Measurements from ENCODE around the gene SOX13.
"Not testable (repeated sequence)": the region's sequence is repeated elsewhere in the genome, so short reads cannot be mapped to it uniquely, and the experiment has no call there.

SOX13 gene

DNA sequence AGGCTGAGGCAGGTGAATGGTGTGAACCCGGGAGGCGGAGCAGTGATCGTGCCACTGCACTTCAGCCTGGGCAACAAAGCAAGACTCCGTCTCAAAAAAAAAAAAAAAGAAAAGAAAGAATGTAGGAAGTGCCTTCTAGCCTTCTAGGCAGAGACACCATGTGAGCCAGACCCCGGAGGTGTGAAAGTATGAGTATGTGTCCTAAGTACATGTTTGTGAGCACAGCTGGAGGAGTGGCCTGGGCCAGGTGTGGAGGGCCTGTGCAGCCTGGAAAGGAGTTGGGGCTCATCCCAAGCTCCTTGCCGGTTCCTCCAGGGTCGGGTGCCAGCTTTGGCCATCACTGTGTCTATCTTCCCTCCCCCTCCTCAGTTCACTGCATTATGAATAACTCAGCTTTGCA lies 13.0 kb downstream of the SOX13 start:
- in situ Hi-C loops (cut with MboI; ENCODE audit: low sequenced_read_pairs) = no loop called here

DNA sequence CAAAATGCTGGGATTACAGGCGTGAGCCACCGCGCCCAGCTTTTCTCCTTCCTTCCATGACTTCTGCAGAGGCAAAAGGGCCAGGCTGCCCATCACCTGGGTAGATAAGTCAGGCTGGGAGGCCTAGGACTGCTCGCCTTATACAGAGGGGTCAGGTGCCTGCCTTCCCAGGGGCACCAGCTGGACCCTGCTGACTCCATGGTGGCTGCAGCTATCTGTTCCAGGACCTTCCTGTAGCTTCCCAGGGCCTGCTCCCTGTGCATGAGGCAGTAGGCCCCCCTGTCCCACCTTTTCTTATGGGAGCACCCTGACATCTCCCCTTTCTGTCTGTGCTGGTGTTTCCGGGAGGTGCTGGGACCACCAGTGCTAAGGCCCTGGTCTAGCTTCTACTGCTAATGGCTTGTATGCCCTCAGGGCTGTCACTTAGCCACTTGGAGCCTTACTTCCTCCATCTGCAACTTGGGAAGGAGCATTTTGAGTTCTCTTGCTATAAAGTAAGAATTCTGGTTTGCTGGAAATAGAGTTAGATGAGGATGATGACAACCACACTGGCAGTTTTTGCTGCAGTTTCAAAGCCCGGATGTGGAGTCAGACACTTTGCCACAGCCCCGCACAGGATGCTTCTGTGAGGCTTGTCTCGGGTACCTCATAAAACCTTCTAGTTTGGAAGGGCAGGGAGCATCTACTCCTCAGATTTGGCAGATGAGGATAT lies 14.4 kb downstream of the SOX13 start:
- in situ Hi-C loops (cut with MboI; ENCODE audit: low sequenced_read_pairs) = no loop called here

DNA sequence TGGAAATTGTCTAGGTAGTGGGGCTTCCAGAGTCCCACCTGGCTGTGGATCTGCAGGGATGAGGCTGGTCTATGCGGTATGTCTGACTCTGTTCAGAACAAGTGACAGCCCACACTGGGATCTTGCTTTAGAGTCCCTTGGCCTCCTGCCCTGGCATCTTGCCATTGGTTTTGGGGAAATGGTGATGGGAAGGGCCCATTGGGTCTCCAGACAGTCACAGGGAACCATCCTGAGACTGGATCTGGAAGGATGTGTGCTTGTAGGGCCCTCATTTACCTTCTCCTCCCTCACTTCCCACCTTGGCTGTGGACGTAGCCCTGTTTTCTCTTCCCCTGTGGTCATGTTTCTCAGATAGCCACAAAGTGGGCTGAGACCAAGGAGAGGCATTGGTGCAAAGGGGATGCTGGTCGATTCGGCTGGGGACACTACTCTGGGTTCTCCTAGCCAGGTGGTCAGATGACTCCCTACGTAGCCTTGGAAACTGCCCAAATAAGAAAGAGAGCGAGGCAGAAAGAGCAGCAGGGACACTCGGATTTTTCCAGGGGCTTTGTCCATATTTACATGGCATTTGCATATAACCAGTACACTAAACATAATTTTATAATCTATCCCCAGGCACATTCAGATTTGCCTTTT lies 15.1 kb downstream of the SOX13 start:
- in situ Hi-C loops (cut with MboI; ENCODE audit: low sequenced_read_pairs) = no loop called here

DNA sequence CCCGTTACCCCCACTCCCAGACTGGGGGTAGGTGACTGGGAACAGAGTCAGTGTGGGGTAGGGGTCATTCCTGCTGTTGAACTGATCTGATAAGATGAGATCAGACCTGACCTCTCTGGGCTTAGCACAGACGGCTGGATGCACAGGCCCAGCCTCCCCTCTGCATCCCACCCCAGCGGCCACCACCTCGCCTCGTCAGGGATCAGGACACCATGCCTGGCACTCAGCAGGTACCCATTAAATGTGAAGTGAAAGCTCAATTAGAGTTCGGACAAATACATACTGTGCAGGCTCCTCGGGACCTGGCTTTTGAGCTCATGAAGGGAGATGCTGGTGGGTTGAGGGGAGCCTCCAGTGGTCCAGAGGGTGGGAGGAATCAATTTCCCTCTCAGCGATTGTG lies 15.7 kb downstream of the SOX13 start:
- in situ Hi-C loops (cut with MboI; ENCODE audit: low sequenced_read_pairs) = no loop called here

DNA sequence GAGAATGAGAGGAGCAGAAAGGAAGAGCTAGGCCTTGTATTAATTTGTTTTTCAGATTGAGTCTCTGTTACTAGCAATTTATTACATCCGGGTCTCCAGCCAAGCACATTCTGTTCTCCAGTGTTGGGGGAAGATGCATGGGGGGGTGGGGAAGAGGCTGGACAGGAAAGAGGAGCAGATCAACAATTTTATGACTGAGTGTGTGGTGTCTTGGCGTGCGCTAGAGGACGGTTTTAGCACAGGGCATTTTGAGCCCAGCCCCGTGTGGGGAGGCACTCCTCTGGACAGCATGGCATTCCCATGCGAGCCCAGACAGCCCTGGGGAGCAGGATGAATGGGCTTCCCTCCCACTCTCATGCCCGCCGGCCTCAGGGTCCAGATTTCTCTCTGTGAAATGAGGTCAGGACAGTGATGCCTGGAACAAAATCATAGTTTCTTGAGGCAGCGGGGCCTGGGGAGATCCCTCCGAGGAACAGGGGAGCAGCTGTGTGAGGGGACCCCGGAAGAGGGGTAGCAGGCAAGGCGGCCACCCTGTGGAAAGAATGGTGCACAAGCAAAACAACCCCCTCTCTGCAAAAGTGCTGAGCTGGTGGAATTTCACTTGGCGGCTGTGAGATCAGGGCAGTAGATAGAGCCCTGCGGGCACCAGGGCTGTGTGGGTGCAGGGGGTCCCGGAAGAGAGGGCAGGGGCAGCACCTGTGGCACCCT lies 16.3 kb downstream of the SOX13 start:
- in situ Hi-C loops (cut with MboI; ENCODE audit: low sequenced_read_pairs) = no loop called here

DNA sequence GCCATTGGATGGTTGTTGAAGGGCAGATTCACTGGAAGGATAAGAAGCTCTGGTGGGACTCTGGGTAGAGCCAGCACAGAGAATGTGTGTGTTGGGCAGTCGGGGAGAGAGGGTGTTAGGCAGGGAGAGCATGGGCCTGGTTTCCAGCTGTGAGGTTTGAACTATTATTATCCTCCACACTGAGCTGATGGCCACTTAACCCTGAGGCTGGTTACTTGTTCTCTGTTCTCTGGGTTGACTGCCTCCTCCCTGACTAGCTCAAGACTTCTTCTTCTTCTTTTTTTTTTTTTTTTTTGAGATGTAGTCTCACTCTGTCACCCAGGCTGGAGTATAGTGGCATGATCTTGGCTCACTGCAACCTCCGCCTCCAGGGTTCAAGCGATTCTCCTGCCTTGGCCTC lies 17.2 kb downstream of the SOX13 start:
- in situ Hi-C loops (cut with MboI; ENCODE audit: low sequenced_read_pairs) = not testable (repeated sequence)

DNA sequence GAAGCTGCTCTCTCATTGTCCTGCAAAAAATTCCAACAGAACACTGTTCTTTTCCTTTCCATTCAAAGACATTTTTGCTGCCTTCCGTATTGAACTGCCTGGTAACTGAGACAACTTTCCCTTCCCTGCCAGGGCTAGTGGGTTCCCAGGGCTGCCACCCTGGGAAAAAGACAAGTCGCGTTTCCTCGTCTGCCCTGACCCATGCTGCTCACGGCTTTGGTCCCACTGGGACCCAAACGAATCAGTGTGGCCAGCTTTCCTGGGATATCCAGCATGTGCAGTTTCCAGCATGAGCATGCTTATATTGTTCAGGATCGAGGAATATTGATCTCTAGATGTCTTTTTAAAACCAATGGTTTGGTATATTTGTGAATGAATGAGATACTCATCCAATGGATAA lies 18.2 kb downstream of the SOX13 start:
- in situ Hi-C loops (cut with MboI; ENCODE audit: low sequenced_read_pairs) = no loop called here

DNA sequence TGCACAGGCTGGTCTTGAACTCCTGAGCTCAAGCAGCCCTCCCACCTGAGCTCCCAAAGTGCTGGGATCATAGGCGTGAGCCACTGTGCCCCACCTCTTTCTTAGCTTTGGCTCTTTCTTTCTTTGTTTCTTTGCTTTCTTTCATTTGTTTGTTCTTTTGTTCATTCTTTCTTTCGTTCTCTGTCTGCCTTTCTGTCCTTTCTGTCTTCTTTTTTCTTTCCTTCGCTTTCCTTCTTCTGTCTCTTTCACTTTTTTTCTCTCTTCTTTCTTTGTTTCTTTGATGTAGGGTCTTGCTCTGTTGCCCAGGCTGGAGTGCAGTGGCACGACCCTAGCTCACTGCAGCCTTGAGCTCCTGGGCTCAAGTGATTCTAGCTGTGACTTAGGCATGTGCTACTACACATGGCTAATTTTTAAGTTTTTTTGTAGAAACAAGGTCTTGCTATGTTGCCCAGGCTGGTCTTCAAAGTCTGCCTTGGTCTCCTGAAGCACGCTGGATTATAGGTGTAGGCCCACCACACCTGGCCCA lies 18.9 kb downstream of the SOX13 start:
- in situ Hi-C loops (cut with MboI; ENCODE audit: low sequenced_read_pairs) = no loop called here

DNA sequence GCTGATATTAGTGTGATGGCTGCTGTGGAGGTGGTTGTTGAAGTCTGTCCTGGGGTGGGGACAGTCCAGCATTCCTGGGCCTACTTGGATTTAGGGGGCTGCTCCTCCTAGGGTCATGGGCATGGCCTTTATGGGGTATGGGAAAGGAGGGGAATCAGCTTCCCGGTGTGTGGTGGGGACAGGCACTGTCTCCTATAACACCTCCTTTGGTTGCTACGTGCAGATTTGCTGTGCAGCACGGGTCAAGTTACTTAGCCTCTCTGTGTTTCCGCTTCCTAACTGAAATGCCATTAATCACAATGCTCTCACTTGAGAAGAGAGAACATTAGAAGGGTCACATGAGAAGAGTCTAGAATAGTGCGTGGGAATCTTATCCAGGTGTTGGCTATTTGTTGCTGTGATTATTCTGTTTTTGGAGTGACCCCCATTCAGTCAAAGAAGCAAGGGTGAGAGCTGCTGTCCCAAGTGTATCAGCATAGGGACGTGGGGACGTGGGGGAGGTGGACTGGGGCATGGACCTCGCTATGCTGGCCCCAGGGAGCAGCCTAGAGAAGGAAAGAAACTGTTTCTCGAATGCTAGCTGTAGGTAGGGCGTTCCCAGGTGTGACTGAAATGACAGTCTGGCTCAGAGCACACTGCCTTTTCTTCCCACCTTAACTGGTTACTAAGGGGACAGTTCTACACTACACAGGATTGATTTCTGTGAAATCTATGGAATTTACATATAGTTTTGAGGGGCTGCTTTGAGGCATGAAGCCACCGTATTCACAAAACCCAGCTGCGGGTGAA lies 19.9 kb downstream of the SOX13 start:
- in situ Hi-C loops (cut with MboI; ENCODE audit: low sequenced_read_pairs) = no loop called here

DNA sequence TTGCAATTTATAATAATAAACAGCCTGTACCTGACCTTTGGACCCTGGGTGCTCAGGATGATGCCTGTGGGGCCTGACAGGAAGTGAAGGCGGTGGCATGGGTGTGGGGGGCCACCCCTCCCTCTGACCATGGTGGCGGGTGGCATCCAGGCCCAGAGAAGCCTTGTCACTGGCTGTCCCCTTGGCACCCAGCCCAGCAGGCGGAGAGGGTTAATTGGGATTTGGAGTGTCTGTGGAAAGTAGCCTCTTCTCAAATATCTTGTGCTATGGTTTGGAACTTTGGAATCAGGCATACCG lies 20.5 kb downstream of the SOX13 start:
- in situ Hi-C loops (cut with MboI; ENCODE audit: low sequenced_read_pairs) = no loop called here

DNA sequence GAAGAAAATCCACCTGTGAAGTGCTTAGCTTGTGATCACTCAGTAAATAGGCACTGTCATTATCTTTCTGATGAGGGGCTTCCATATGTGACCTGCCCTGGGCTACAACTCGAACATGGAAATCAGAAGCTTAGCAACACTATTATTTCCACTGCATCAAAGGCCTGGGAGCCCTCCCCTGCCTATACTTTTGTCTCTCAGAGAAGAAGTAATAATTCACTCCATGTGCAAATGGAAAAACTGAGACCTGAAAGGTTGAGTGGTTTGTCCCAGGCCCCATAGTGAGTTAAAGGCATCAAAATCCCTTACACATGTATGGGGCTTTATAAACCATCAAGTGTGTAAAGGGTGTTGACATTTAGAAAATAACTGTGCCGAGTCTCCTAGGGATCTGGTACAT lies 20.9 kb downstream of the SOX13 start:
- in situ Hi-C loops (cut with MboI; ENCODE audit: low sequenced_read_pairs) = no loop called here

DNA sequence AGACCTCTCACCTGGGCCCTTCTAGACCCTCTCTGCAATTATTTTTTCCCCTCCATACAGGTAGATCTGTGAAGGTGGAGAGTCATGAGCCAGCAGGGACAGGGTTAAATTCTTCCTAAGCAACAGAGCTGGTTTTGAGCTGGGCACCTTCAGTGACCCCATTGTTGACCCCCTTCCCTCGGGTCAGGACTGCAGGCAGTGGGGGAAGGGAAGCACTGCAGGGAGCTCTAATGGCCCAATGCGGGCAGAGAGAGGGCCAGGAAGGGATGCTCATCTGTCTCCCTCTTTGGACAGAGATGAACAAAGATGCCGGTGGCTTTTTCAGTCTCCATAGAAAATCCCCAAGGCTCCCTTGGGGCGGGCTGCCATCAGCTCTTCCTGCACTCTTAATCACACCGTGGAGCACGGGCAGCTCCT lies 21.4 kb downstream of the SOX13 start:
- in situ Hi-C loops (cut with MboI; ENCODE audit: low sequenced_read_pairs) = no loop called here

DNA sequence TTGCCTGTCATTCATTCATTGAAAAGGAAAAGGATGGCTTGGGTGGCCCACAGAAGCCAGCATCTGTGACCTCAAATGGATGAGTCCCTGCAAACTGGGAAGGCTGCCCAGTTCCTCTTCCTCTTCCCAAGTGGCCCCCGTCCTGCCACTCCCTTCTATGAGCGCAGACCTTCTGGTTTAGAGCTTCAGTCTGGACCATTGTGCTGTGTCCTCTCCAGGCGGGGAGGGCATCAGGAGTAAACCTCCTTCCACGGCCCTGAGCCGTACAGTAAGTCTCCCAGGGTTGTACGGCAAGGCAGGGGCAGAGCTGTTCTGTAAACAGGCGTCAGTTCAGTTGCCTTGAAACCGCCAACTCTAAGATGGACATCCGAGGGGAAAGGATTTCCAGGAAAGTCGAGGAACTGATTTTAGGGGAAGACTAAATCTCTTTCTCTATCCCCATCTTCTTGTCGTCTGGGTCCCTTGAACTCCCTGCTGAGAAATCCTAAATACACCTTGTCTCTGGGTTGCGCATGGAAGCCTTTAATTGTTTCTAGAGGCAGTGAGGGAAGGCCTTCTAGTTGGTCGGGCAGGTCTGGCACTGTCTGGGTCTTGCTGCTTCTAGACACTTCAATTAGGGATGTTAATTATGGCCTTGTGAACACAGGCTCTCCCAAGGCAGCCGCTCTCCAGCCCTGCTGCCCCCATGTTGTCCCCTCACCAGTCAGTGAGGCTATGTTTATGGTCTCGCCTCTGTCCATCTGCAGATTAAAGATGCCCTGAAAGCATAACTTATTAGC lies 22.1 kb downstream of the SOX13 start:
- in situ Hi-C loops (cut with MboI; ENCODE audit: low sequenced_read_pairs) = no loop called here

DNA sequence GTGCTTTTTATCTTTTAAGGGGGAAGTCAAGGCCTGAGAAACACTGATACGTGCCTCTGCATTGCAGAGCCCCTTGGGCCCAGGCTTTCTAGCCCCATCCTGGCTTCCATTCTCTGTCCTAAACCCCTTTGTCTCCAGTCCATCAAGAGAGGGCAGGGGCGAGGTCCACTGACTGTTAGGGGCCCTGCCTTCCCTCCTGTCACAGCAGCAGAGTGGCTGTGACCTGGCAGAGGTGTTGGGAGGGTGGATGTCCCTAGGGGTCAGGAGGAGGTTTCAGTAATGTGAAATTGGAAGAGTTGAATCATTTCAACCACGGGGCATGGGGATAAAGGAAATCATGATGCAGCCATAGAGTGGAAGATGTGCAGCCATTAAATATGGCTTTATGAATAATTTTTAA lies 24.0 kb downstream of the SOX13 start:
- in situ Hi-C loops (cut with MboI; ENCODE audit: low sequenced_read_pairs) = no loop called here

DNA sequence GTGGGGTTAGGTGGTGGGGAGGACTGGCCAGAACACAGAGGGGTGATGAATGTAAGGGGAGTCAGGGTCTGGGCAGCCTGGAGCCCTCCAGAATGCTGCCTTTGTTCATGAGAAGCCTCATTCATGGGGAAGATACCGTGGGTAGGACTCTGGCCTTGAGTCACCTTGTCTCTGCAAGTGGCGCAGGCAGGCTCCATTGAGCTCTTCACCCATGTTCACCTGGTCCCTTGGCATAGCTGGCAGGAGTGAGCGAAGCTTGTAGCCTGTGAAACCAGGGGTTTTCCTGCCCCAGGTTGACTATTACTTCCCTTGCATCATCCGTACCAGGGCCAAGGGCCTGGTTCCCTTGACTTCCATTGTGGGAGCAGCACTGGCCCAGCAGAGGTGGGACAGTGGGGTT lies 25.8 kb downstream of the SOX13 start:
- in situ Hi-C loops (cut with MboI; ENCODE audit: low sequenced_read_pairs) = no loop called here

DNA sequence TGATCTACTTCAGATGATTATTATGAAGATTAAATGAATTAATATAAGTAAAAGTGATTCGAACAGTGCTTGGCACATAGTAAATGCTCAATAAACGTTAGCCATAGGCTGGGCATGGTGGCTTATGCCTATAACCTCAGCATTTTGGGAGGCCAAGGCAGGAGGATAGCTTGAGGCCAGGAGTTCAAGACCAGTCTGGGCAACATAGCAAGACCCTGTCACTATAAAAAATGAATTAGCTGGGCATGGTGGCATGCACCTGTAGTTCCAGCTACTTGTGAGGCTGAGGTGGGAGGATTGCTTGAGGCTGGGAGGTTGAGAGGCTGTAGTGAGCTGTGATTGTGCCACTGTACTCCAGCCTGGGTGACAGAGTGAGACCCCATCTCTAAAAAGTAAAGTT lies 26.8 kb downstream of the SOX13 start:
- in situ Hi-C loops (cut with MboI; ENCODE audit: low sequenced_read_pairs) = not testable (repeated sequence)

DNA sequence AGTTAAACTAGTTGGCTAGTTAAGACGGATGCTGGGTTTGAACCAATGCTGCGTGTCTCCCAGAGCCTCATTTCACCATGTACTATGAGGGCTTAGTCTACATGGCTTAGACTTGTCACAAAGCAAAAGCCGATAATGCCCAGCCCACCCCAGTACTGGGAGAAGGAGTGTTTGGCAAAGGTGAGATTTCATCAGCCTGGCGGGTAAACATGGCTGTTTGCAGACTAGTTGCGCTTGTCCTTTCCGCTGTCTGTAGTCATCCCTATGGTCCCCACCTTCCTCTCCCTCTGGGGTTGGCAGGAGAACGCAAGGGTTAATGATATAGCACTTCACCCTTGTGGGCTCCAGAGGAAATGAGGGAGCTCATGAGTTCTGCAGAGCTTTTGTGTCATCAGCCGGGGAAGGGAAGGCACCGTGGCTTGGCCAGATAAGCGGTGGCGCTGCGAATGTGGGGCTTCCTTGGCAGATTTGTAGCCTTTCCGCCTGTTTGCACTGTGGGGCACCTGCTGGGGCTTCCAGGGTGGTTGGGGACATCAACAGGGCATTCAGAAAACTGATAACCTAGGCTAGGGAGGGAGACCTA lies 29.2 kb downstream of the SOX13 start:
- in situ Hi-C loops (cut with MboI; ENCODE audit: low sequenced_read_pairs) = no loop called here

DNA sequence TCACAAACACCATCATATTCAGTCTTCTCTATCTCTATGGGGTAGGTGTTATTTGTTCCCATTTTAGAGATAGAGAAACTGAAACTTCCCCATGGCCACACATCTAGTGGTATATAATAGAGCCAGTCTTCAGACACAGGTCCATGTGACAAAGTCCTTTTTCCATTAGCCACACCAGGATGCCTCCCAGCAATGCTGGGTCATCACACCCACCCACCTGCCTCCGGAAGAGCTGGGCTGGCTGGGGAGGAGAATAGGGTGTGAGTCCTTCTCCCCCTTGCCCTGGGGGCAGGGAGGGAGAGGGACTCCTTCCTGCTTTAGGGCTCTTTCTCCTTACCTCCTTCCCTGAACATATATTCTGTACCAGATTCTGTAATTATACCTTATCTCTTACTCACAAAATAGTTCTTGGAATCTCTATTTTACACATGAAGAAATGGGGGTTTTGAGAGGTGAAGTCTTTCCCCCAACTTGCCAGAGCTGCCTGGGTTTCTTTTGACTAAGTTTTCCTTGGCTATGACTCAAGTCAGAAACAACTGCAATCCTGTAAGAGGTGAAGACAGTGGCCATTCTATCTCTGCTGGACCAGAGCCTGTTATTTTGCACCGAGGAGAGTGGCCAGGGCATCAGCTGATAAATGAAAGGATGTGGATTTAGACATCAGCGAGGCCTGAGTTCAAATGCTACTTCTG lies 30.0 kb downstream of the SOX13 start:
- in situ Hi-C loops (cut with MboI; ENCODE audit: low sequenced_read_pairs) = no loop called here

DNA sequence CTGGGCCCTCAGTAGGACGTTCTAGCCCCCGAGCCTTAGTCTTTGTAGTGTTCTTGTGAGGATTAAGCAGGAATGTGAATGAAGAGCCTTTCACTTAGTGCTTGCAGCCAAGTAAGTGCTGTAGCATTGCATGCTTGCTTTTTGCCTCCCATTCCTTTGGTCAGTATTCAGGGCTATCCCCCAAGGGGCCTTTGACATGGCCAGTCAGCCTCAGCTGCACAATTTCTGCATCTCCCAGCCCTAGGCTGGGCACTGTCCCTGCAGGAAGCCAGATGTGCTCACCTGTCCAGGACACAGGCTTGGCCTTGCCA lies 30.5 kb downstream of the SOX13 start:
- in situ Hi-C loops (cut with MboI; ENCODE audit: low sequenced_read_pairs) = no loop called here

Data from HL-60/S4 (cell line).